Measurements from ENCODE around the gene FAM107B.

DNA sequence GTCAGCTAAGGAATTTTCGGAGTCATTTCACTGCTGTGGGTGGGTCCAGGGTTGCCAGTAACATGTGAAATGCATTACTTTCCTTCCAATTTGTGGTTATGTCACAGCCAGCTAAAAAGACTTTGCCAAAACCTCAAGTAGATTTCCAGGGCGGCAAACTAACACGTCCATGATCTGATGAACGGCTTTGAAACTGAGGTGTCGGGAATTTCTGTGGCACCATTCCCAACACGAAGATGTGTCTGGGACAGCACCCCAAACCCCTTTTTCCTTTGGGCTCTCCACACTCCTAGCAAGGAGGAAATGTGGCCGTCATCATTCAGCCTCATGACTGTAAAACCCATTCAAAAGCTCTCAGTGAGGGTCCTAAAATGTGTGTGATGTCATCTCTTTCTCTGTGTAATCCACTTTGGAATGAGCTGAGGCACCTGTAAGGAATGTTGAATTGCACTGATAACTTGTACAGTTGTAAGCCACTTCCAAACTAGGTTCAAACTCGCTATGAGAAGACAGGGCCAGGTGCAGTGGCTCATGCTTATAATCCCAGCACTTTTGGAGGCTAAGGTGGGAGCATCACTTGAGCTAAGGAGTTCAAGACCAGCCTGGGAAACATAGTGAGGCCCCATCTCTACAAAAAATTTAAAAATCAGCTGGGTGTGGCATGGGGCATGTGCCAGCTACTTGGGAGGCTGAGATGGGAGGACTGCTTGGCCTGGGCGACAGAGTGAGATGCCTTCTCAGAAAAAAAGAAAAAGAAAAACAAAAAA, 297.9 kb downstream of the FAM107B start:
- TF ChIP-seq YY1 (tag by site-specific recombination; IDR thresholded peaks at IDR 0.05) (no peak), ZBTB21 (tag by site-specific recombination; IDR thresholded peaks at IDR 0.05) (peak; percentile 86), PRDM1 (tag by site-specific recombination; IDR thresholded peaks at IDR 0.05) (no peak), ZBTB20 (tag by site-specific recombination; IDR thresholded peaks at IDR 0.05) (no peak), ZNF239 (tag by site-specific recombination; IDR thresholded peaks at IDR 0.05) (no peak), ZNF792 (tag by site-specific recombination; IDR thresholded peaks at IDR 0.05) (no peak), ZNF791 (tag by site-specific recombination; IDR thresholded peaks at IDR 0.05) (no peak), ZNF585B (tag by site-specific recombination; IDR thresholded peaks at IDR 0.05) (no peak)
- TF ChIP-seq, protein P1, sequence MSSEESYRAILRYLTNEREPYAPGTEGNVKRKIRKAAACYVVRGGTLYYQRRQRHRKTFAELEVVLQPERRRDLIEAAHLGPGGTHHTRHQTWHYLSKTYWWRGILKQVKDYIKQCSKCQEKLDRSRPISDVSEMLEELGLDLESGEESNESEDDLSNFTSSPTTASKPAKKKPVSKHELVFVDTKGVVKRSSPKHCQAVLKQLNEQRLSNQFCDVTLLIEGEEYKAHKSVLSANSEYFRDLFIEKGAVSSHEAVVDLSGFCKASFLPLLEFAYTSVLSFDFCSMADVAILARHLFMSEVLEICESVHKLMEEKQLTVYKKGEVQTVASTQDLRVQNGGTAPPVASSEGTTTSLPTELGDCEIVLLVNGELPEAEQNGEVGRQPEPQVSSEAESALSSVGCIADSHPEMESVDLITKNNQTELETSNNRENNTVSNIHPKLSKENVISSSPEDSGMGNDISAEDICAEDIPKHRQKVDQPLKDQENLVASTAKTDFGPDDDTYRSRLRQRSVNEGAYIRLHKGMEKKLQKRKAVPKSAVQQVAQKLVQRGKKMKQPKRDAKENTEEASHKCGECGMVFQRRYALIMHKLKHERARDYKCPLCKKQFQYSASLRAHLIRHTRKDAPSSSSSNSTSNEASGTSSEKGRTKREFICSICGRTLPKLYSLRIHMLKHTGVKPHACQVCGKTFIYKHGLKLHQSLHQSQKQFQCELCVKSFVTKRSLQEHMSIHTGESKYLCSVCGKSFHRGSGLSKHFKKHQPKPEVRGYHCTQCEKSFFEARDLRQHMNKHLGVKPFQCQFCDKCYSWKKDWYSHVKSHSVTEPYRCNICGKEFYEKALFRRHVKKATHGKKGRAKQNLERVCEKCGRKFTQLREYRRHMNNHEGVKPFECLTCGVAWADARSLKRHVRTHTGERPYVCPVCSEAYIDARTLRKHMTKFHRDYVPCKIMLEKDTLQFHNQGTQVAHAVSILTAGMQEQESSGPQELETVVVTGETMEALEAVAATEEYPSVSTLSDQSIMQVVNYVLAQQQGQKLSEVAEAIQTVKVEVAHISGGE (tag by site-specific recombination; conservative IDR thresholded peaks at IDR 0.05; ENCODE audit: low read depth) = no peak
- TF ChIP-seq, protein P2, sequence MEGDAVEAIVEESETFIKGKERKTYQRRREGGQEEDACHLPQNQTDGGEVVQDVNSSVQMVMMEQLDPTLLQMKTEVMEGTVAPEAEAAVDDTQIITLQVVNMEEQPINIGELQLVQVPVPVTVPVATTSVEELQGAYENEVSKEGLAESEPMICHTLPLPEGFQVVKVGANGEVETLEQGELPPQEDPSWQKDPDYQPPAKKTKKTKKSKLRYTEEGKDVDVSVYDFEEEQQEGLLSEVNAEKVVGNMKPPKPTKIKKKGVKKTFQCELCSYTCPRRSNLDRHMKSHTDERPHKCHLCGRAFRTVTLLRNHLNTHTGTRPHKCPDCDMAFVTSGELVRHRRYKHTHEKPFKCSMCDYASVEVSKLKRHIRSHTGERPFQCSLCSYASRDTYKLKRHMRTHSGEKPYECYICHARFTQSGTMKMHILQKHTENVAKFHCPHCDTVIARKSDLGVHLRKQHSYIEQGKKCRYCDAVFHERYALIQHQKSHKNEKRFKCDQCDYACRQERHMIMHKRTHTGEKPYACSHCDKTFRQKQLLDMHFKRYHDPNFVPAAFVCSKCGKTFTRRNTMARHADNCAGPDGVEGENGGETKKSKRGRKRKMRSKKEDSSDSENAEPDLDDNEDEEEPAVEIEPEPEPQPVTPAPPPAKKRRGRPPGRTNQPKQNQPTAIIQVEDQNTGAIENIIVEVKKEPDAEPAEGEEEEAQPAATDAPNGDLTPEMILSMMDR (tag by site-specific recombination; IDR thresholded peaks at IDR 0.05) = no peak
- TF ChIP-seq, protein P3, sequence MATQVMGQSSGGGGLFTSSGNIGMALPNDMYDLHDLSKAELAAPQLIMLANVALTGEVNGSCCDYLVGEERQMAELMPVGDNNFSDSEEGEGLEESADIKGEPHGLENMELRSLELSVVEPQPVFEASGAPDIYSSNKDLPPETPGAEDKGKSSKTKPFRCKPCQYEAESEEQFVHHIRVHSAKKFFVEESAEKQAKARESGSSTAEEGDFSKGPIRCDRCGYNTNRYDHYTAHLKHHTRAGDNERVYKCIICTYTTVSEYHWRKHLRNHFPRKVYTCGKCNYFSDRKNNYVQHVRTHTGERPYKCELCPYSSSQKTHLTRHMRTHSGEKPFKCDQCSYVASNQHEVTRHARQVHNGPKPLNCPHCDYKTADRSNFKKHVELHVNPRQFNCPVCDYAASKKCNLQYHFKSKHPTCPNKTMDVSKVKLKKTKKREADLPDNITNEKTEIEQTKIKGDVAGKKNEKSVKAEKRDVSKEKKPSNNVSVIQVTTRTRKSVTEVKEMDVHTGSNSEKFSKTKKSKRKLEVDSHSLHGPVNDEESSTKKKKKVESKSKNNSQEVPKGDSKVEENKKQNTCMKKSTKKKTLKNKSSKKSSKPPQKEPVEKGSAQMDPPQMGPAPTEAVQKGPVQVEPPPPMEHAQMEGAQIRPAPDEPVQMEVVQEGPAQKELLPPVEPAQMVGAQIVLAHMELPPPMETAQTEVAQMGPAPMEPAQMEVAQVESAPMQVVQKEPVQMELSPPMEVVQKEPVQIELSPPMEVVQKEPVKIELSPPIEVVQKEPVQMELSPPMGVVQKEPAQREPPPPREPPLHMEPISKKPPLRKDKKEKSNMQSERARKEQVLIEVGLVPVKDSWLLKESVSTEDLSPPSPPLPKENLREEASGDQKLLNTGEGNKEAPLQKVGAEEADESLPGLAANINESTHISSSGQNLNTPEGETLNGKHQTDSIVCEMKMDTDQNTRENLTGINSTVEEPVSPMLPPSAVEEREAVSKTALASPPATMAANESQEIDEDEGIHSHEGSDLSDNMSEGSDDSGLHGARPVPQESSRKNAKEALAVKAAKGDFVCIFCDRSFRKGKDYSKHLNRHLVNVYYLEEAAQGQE (tag by site-specific recombination; IDR thresholded peaks at IDR 0.05) = no peak

Measured in HEK293 (cell line).